A673 (cell line): ENCODE data around the gene MINDY4. TPM values are rescaled to one million over a fixed set of nuclear protein-coding genes. Genes with fewer than 3 reads are reported as not detected.

ENCODE experiments used
- BruUV-seq: library from RNA; stranded (reverse); fragments of 400-500 nt; replicated peaks from 2 replicates; lab custom pipeline; 2021; lab: Mats Ljungman, UMichigan
- CTCF ChIA-PET: fragments of 300-600 bp; sonication (Branson Sonifier 250); formaldehyde crosslinking; loops from one replicate; lab custom pipeline; 2022; ENCODE audit warnings: antibody characterized with exemption; lab: Charles Lee
- POLR2A ChIA-PET: fragments of 300-600 bp; sonication (Branson Sonifier 250); formaldehyde crosslinking; loops from one replicate; lab custom pipeline; 2022; ENCODE audit warnings: antibody characterized with exemption; ENCODE audit not compliant: low non-redundant PET; lab: Charles Lee
- DNase-seq: peaks from one replicate; pipeline ENCODE4 v3.0.0-alpha.2; 2015; ENCODE audit warnings: low spot score
- H3K27ac ChIP-seq: fragments of 200-600 bp; sonication (generic); 2 replicates; pipeline ENCODE4 v1.5.1; 2016; ENCODE audit warnings: mixed run types, low read depth, mild to moderate bottlenecking, mixed read lengths, antibody characterized with exemption, low read length; ENCODE audit not compliant: poor library complexity, severe bottlenecking
- H3K27me3 ChIP-seq: fragments of 200-600 bp; sonication (generic); replicated peaks from 2 replicates; pipeline ENCODE4 v1.6.1; 2017; ENCODE audit warnings: mixed run types, low read depth, mild to moderate bottlenecking, mixed read lengths, antibody characterized with exemption, low read length; ENCODE audit not compliant: insufficient read depth, poor library complexity
- H3K36me3 ChIP-seq: fragments of 200-600 bp; sonication (generic); 2 replicates; pipeline ENCODE4 v1.6.1; 2016; ENCODE audit warnings: mixed run types, mild to moderate bottlenecking, mixed read lengths, antibody characterized with exemption, low read length; ENCODE audit not compliant: insufficient read depth, poor library complexity, severe bottlenecking
- H3K4me1 ChIP-seq: fragments of 200-600 bp; sonication (generic); 2 replicates; pipeline ENCODE4 v1.6.1; 2017; ENCODE audit warnings: mixed run types, mild to moderate bottlenecking, mixed read lengths, antibody characterized with exemption, low read length; ENCODE audit not compliant: insufficient read depth, poor library complexity, severe bottlenecking
- H3K4me3 ChIP-seq: fragments of 200-600 bp; sonication (generic); 2 replicates; pipeline ENCODE4 v1.5.1; 2016; ENCODE audit warnings: low read depth, mixed run types, mild to moderate bottlenecking, mixed read lengths, low read length; ENCODE audit not compliant: poor library complexity, severe bottlenecking
- H3K9me3 ChIP-seq: fragments of 200-600 bp; sonication (generic); 2 replicates; pipeline ENCODE4 v1.6.1; 2016; ENCODE audit warnings: mixed run types, low read depth, mild to moderate bottlenecking, mixed read lengths, antibody characterized with exemption, low read length; ENCODE audit not compliant: poor library complexity, severe bottlenecking
- EZH2 ChIP-seq: fragments of 200-600 bp; sonication (generic); IDR thresholded peaks from 2 replicates; pipeline ENCODE4 v1.6.1; 2017; ENCODE audit warnings: borderline replicate concordance, low read depth, mild to moderate bottlenecking, mixed read lengths, antibody characterized with exemption, low read length; ENCODE audit not compliant: poor library complexity, severe bottlenecking
- intact Hi-C: fragments of 100-400 bp; cut with micrococcal nuclease; formaldehyde crosslinking; loops from one replicate; pipeline ENCODE4 v1.10.0; 2022; ENCODE audit not compliant: unreplicated experiment
- total RNA-seq: library from RNA; stranded (reverse); gene quantifications from 2 replicates; pipeline ENCODE4 v1.2.3, GENCODE V29; 2021
- TF ChIP-seq, protein P1 (sequence below): fragments of 300-800, 200-600 bp; sonication (generic); conservative IDR thresholded peaks from 2 replicates; pipeline ENCODE4 v1.5.1; 2017; ENCODE audit warnings: low read depth, mild to moderate bottlenecking, antibody characterized with exemption, low read length, moderate library complexity, mixed read lengths

MINDY4 gene
- total RNA-seq, 1 experiment from 2014 or later, result 3.8 TPM

DNA sequence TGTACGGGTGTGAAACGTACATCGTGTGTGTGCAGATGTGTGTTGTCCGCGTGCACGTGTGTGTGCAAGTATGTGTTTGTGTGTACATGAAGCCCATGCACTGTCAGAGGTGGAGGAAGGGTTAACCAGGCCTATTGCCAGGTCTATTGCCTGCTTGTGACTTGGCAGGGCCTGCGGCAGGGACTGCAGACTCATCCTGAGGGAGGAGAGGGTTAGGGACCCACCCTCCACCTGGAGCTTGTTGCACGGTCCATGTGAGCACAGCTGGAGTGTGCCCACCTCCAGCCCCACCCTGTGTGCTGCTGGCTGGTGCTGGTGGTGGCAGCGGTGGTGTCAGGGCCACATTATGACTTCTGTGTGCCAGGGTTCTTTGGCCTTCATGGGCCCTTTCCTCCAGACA lies 133.3 kb downstream of the MINDY4 start:
- ChIA-PET POLR2A (no interaction called here), CTCF (no interaction called here)
- no peaks in the 10 kb centered on the region for H3K4me1 ChIP-seq
- TF ChIP-seq, protein P1, sequence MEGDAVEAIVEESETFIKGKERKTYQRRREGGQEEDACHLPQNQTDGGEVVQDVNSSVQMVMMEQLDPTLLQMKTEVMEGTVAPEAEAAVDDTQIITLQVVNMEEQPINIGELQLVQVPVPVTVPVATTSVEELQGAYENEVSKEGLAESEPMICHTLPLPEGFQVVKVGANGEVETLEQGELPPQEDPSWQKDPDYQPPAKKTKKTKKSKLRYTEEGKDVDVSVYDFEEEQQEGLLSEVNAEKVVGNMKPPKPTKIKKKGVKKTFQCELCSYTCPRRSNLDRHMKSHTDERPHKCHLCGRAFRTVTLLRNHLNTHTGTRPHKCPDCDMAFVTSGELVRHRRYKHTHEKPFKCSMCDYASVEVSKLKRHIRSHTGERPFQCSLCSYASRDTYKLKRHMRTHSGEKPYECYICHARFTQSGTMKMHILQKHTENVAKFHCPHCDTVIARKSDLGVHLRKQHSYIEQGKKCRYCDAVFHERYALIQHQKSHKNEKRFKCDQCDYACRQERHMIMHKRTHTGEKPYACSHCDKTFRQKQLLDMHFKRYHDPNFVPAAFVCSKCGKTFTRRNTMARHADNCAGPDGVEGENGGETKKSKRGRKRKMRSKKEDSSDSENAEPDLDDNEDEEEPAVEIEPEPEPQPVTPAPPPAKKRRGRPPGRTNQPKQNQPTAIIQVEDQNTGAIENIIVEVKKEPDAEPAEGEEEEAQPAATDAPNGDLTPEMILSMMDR, result no peak
- no peak for TF ChIP-seq EZH2
- DNase-seq, result no peak
- H3K4me3 ChIP-seq, result no peak overlapping the region
- no peaks in the 10 kb centered on the region for H3K9me3 ChIP-seq
- H3K36me3 ChIP-seq, result no peaks in the 10 kb centered on the region
- H3K27me3 ChIP-seq, result no peaks in the 10 kb centered on the region
- intact Hi-C loops, result no loop called here
- no peak overlapping the region for H3K27ac ChIP-seq
- BruUV-seq, result no TSS peak

DNA sequence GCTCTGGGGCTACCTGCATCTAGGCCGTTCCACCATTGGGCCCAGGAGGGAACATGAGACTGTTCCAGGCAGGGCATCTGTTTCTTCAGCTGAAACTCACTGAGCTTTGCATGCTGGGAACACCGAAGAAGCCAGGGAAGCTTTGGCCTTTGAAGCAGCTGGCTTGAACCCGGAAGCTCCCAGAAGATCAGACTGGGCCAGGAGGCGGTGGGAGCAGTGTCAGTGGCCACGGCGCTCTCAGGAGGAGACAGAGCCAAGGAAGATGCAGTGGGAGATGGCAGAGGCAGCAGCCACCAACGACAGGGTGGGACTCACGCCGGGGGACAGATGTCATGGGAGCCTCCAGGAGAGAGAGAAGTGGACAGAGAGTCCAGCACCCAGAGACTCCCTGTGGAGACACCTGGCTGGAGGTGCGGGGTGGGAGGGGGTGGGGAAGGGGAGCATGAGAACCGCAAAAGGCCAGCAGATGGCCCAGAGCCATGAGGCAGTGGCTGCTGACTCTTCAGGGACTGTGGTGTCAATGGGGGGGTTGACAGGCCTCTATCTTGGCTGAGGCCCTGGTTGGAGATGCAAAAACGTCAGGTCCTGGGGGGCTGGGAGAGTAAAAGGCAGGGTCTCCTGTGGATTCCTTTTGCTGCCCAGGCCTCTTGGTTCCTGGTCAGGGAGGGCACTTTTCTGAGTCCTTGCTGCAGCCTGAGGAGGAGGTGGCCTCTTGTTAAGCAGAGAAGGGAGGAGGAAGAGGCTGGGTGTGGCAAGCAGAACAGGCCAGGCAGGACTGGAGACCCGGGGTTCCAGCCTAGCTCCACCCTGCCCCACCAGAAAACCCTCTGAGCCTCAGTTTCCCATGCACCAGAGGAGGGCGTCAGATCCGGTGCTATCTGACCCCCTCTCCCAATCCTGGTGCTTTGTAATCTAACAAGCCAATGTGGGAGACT lies 134.1 kb downstream of the MINDY4 start:
- Histone ChIP-seq H3K9me3 (no peaks in the 10 kb centered on the region), H3K27ac (no peak overlapping the region), H3K36me3 (no peaks in the 10 kb centered on the region), H3K27me3 (no peaks in the 10 kb centered on the region), H3K4me3 (no peak overlapping the region), H3K4me1 (no peaks in the 10 kb centered on the region)
- no peak for DNase-seq
- ChIA-PET POLR2A (no interaction called here), CTCF (no interaction called here)
- no TSS peak for BruUV-seq
- TF ChIP-seq, protein P1, result no peak
- TF ChIP-seq EZH2, result no peak
- intact Hi-C loops, result no loop called here

DNA sequence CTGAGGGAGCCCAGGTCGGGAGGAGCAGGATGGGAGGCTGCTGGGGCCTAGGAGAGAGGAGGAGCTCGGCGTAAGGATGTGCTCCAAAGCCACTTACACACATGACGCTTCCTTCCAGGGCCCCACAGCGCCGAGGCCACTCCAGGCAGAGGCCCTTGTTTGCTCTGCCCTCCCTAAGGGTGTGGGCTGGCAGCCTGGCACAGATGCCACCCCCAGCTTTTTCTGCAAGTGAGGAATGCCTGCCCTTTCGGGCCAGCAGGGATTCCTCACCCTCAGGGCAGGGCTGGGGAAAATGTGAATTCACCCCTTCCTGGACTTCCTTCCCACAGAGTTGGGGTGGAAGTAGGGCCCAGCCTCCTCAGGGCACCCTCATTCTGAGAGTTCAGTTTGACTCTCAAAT lies 134.8 kb downstream of the MINDY4 start:
- POLR2A ChIA-PET, result no interaction called here
- Histone ChIP-seq H3K4me3 (no peak overlapping the region), H3K9me3 (no peaks in the 10 kb centered on the region), H3K27me3 (no peaks in the 10 kb centered on the region), H3K36me3 (no peaks in the 10 kb centered on the region), H3K27ac (no peak overlapping the region), H3K4me1 (no peaks in the 10 kb centered on the region)
- no TSS peak for BruUV-seq
- no peak for DNase-seq
- CTCF ChIA-PET, result no interaction called here
- intact Hi-C loops, result no loop called here
- TF ChIP-seq, protein P1, result no peak
- TF ChIP-seq EZH2, result no peak
